ENCODE data around the gene RAB12. TPM values are rescaled to one million over a fixed set of nuclear protein-coding genes. Genes with fewer than 3 reads are reported as not detected.

Gene RAB12, protein sequence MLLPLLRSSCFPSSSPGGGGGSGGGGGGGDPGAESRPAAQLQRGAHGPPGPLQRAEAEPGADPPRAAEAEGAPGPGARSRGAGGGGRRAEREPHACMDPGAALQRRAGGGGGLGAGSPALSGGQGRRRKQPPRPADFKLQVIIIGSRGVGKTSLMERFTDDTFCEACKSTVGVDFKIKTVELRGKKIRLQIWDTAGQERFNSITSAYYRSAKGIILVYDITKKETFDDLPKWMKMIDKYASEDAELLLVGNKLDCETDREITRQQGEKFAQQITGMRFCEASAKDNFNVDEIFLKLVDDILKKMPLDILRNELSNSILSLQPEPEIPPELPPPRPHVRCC
- total RNA-seq (2014; rRNA removed; shearing (Covaris generic)) (28.8 and 34.0 TPM in 2 replicates), total RNA-seq (2022) (20.6 and 29.9 TPM in 2 replicates), Bru-seq, nascent RNA (percentile 88 among the genes with signal in this experiment), BruChase-seq, experiment 1, labeled RNA remaining after a 6-hour chase (percentile 81 among the genes with signal in this experiment), BruChase-seq, experiment 2, labeled RNA remaining after a 2-hour chase (percentile 87 among the genes with signal in this experiment)
- long read RNA-seq, partial matches to known transcripts, result 0 of 15 reads
- long read RNA-seq, other reads (novel, unspliced or antisense), result 15 of 15 reads

DNA sequence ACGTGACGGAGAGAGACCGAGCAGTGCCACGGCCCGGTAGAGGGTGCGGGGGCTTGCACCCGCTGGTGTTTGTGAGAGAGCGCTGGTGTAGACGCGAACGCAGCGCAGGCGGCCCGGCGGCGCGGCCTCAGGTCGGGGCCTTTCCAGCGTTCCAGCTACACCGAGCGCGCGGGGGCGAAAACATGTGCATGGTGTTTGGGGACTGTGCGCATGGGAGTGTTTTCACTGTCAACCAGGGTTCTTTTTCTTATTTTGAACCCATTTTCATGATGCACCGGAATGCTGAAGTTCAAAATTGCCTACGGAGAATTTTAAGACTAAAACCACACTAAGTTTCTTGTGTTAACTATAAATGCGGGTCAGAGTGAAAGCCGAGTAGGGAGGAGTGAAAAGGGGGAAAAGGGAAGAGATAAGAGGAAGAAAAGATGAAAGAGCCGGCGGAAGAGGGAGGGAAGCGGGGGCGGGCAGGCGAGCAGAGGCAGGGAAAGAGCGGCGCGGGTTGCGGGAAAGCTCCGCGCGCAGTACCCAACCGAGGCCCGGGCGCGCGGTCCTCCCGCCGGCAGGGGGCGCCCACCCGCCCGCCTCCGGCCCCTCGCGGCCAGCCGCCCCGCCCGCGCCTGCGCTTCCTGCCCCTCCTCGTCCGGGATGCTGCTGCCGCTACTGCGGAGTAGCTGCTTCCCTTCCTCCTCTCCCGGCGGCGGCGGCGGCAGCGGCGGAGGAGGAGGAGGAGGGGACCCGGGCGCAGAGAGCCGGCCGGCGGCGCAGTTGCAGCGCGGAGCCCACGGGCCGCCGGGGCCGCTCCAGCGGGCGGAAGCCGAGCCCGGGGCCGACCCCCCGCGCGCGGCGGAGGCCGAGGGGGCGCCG is at the start of gene RAB12:
Gene RAB12, plus strand, starts transcription at position 643 of the 864 bp plus-strand sequence. Its CDS starts 3 bp downstream, at position 646.
- Histone ChIP-seq H3K36me3 (ENCODE audit: insufficient read depth, low read length) (peaks cover 33% of the 10 kb centered on the region), H3K4me3 (ENCODE audit: low read depth, low read length, poor library complexity, severe bottlenecking) (peak within 1 kb of the TSS; percentile 89), H3K27ac (ENCODE audit: low read depth, low read length, poor library complexity, severe bottlenecking) (peak within 1 kb of the TSS; percentile 76), H3K9me3 (ENCODE audit: low read length) (no peaks in the 10 kb centered on the region), H3K4me2 (ENCODE audit: low read length) (peak within 1 kb of the TSS; percentile 97), H3K4me1 (ENCODE audit: insufficient read depth, low read length, poor library complexity, severe bottlenecking) (peaks cover 59% of the 10 kb centered on the region), H2AFZ (ENCODE audit: low read length) (peak within 1 kb of the TSS; percentile 93), H3K9me2 (ENCODE audit: insufficient read depth, low read length) (no peaks in the 10 kb centered on the region), H3K79me2 (ENCODE audit: insufficient read depth, low read depth, low read length) (peaks cover 44% of the 10 kb centered on the region), H4K20me1 (ENCODE audit: insufficient read depth, low read length) (peaks cover 37% of the 10 kb centered on the region)
- BruUV-seq (replicated peaks), result no TSS peak
- TF ChIP-seq, protein P1, sequence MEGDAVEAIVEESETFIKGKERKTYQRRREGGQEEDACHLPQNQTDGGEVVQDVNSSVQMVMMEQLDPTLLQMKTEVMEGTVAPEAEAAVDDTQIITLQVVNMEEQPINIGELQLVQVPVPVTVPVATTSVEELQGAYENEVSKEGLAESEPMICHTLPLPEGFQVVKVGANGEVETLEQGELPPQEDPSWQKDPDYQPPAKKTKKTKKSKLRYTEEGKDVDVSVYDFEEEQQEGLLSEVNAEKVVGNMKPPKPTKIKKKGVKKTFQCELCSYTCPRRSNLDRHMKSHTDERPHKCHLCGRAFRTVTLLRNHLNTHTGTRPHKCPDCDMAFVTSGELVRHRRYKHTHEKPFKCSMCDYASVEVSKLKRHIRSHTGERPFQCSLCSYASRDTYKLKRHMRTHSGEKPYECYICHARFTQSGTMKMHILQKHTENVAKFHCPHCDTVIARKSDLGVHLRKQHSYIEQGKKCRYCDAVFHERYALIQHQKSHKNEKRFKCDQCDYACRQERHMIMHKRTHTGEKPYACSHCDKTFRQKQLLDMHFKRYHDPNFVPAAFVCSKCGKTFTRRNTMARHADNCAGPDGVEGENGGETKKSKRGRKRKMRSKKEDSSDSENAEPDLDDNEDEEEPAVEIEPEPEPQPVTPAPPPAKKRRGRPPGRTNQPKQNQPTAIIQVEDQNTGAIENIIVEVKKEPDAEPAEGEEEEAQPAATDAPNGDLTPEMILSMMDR (conservative IDR thresholded peaks at IDR 0.05; ENCODE audit: low read length), result peak; percentile 59
- no peak for TF ChIP-seq EZH2phosphoT487 (IDR thresholded peaks at IDR 0.05; ENCODE audit: borderline replicate concordance, low read depth, low read length)
- peak; percentile 91 for DNase-seq (ENCODE audit: low spot score)
- ChIA-PET CTCF (ENCODE audit: unreplicated experiment) (interaction anchor here (0.8 kb wide), 1 partner anchor 22 kb away, joined by 3 read pairs; no protein-coding TSS in a partner anchor), POLR2A (interaction anchor here (0.5 kb wide), 1 partner anchor 52 kb away, joined by 4 read pairs; no protein-coding TSS in a partner anchor)
- intact Hi-C loops (cut with micrococcal nuclease; ENCODE audit: unreplicated experiment), result no loop called here

DNA sequence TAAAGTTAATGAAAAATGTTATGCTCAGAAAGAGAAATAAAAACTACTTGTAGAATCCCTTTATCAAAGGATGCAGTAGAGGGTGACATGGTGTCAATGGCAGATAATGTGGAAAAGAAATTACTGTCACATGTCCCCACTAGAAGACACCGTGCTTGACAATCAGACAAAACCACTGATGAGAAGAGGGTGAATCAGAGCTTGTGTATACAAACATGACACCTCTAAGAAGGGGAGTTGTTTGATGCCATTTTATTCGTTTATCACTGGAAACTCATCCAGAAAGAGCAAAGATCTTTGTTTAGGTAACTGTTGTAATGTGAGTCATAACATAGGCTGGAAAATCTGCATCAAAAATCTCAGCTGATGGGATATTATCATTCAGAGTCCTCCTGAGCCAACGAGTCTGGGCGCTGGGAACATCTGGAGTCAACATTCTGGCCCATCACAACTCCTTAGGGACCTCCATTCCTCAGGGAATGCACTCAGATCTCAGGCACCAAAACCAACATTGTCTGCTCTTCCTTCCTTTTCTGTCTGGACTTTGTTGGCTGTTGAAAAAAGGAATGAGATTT is 49.5 kb upstream of the RAB12 start:
- POLR2A ChIA-PET, result no interaction called here

More for the DNA sequence above, 49.5 kb upstream of the RAB12 start:
- Histone ChIP-seq H2AFZ (ENCODE audit: low read length) (no peak overlapping the region), H3K27ac (ENCODE audit: low read depth, low read length, poor library complexity, severe bottlenecking) (no peak overlapping the region), H3K9me3 (ENCODE audit: low read length) (no peaks in the 10 kb centered on the region), H3K9me2 (ENCODE audit: insufficient read depth, low read length) (no peaks in the 10 kb centered on the region), H3K36me3 (ENCODE audit: insufficient read depth, low read length) (no peaks in the 10 kb centered on the region), H3K79me2 (ENCODE audit: insufficient read depth, low read depth, low read length) (no peaks in the 10 kb centered on the region), H3K4me3 (ENCODE audit: low read depth, low read length, poor library complexity, severe bottlenecking) (no peak overlapping the region), H3K4me2 (ENCODE audit: low read length) (no peak overlapping the region), H4K20me1 (ENCODE audit: insufficient read depth, low read length) (no peaks in the 10 kb centered on the region), H3K4me1 (ENCODE audit: insufficient read depth, low read length, poor library complexity, severe bottlenecking) (no peaks in the 10 kb centered on the region)
- CTCF ChIA-PET (ENCODE audit: unreplicated experiment), result no interaction called here
- no peak for TF ChIP-seq EZH2phosphoT487 (IDR thresholded peaks at IDR 0.05; ENCODE audit: borderline replicate concordance, low read depth, low read length)
- TF ChIP-seq, protein P1 (conservative IDR thresholded peaks at IDR 0.05; ENCODE audit: low read length), result no peak
- DNase-seq (ENCODE audit: low spot score), result no peak
- intact Hi-C loops (cut with micrococcal nuclease; ENCODE audit: unreplicated experiment), result no loop called here
- BruUV-seq (replicated peaks), result no TSS peak
